ENCODE measurements around the gene ARHGEF10L. TPM values are rescaled to one million over a fixed set of nuclear protein-coding genes. Genes with fewer than 3 reads are reported as not detected.
A peak's percentile ranks its signal among the peaks of the same experiment; 100 is the strongest.

ARHGEF10L gene
- total RNA-seq, 1 donor from 2014 or later = 55.6 TPM

GRCh38 chr1:17520473-17521319, 18.8 kb upstream of the ARHGEF10L start:
- intact Hi-C loops (cut with DNase I) = no loop called here
- DNase-seq = no peak

GRCh38 chr1:17521946-17522612, 17.4 kb upstream of the ARHGEF10L start:
- ATAC-seq (ENCODE audit: poor library complexity) (no peak), DNase-seq (no peak)
- intact Hi-C loops (cut with DNase I) = no loop called here

More at GRCh38 chr1:17520473-17521319, 18.8 kb upstream of the ARHGEF10L start:
- ATAC-seq (ENCODE audit: poor library complexity) = no peak

- no peak for DNase-seq
- intact Hi-C loops (cut with DNase I) = no loop called here
- no peak for ATAC-seq (ENCODE audit: poor library complexity)
These were observed 16.0 kb upstream of the ARHGEF10L start for GRCh38 chr1:17523321-17524041.

DNA sequence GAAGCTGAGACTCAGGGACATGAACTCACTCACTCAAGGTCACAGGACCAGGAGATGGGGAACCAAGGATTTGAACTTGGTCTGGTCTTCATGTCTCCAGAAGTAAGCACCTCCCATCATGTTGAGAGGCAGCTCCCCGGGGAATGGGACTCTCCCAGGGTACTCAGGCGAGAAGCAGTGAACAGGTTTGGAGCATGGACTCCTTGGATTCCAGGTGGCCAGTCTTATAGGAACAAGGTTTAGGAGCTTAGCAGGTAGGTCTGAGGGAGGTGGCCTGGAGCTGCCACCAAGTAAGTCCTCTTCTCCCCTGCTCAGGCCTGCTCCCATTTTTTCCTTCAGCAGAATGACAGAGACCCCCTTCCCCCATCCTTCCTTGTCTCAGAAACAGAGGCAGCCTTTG, 14.9 kb upstream of the ARHGEF10L start:
- ATAC-seq (ENCODE audit: poor library complexity) = no peak
- no peak for DNase-seq
- intact Hi-C loops (cut with DNase I) = no loop called here

GRCh38 chr1:17525996-17526686, 13.4 kb upstream of the ARHGEF10L start:
- DNase-seq = no peak
- intact Hi-C loops (cut with DNase I) = no loop called here
- no peak for ATAC-seq (ENCODE audit: poor library complexity)

- ATAC-seq (ENCODE audit: poor library complexity) (no peak), DNase-seq (no peak)
- intact Hi-C loops (cut with DNase I) = no loop called here
These were observed 12.2 kb upstream of the ARHGEF10L start for GRCh38 chr1:17527036-17527914.

DNA sequence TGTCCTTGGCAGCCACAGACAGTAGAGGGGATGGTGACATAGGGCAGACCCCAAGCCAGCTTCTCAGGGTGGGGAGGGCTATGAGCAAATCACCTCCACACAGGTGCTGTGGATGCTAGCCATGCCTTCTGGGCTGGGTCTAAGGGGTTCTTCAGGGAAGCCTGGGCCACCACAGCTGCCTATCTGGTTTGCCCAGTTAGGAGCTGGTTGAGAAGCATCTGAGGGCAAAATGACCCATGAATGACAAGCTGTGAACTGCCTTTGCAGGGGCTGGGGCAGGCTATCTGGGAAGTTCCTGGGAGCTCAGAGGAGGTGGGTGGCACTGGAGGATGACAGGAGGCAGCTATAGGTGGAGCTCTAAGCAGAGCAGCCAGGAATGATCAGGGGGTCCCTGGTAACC, 10.1 kb upstream of the ARHGEF10L start:
- DNase-seq = no peak
- intact Hi-C loops (cut with DNase I) = no loop called here

DNA sequence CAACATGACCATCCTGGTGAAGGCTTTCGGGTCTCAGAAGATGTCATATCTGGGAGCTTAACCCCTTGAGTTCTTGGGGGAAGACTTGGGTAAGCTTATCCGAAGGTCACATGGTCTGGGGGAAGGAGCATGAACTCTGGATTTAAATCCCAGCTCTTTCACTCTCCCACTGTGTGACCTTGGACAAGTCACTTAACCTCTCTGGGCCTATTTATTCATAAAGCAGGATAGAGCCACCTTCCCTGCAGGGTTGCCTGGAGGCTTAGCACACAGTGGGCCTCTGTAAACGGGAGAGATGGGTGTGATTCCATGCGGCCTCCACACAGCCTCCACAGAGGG, 8.2 kb upstream of the ARHGEF10L start:
- DNase-seq (no peak), ATAC-seq (ENCODE audit: poor library complexity) (no peak)
- intact Hi-C loops (cut with DNase I) = no loop called here

More for the DNA sequence above, 10.1 kb upstream of the ARHGEF10L start:
- no peak for ATAC-seq (ENCODE audit: poor library complexity)

GRCh38 chr1:17531682-17532487, 7.6 kb upstream of the ARHGEF10L start:
- peak; percentile 87 for DNase-seq
- intact Hi-C loops (cut with DNase I) = no loop called here
- peak; percentile 93 for ATAC-seq (ENCODE audit: poor library complexity)

DNA sequence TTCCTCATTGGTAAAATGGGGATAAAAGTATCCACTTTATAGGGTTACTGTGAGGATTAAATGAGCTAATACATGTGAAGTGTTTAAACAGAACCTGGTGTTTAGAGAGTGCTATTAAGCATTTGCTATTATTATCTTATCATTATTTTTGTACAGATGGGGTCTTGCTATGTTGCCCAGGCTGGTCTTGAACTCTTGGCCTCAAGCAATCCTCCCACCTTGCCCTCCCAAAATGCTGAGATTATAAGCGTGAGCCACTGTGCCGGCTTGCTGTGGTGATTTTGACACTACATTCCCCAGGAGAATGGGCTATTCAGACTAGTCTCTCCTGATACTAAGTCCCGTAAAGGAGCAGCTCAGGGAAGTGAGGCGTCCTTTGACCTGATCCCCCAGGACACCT, 6.3 kb upstream of the ARHGEF10L start:
- DNase-seq = no peak
- no peak for ATAC-seq (ENCODE audit: poor library complexity)
- intact Hi-C loops (cut with DNase I) = no loop called here

DNA sequence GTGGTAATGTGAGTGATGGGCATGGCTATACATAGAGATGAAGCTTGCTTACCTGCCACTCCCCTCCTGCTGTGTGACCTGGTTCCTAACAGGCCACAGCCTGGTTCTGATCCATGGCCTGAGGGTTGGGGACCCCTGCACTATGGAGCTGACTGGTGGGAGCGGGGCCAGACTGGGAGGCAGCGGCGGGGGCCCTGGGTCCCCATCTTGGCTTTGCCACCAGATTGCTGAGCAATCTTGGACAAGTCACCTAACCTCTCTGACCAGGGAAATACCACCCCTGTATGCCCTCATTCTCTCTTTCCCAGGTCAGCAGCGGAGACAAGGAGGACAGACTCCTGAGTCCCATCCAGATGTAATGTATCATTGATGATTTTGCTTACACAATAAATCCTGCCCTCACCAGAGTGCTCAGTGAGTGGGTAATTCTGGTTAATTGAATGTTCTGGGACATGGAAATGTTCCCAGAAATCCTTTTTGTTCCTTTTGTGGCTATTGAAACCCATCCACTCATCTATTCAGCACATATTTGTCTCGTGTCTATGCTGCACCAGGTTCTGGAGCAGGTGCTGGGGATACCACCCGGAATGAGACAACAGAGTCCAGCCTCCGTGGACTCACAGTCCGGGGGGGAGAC, 4.1 kb upstream of the ARHGEF10L start:
- intact Hi-C loops (cut with DNase I) = no loop called here
- DNase-seq (no peak), ATAC-seq (ENCODE audit: poor library complexity) (no peak)

GRCh38 chr1:17538010-17538409, 1.5 kb upstream of the ARHGEF10L start:
- intact Hi-C loops (cut with DNase I) = no loop called here
- DNase-seq (no peak), ATAC-seq (ENCODE audit: poor library complexity) (no peak)

GRCh38 chr1:17538428-17539117, 925 bp upstream of the ARHGEF10L start:
- no peak for DNase-seq
- intact Hi-C loops (cut with DNase I) = no loop called here
- peak; percentile 7 for ATAC-seq (ENCODE audit: poor library complexity)

- DNase-seq (no peak), ATAC-seq (ENCODE audit: poor library complexity) (peak; percentile 16)
- intact Hi-C loops (cut with DNase I) = no loop called here
These were observed 401 bp upstream of the ARHGEF10L start for GRCh38 chr1:17539118-17539476.

DNA sequence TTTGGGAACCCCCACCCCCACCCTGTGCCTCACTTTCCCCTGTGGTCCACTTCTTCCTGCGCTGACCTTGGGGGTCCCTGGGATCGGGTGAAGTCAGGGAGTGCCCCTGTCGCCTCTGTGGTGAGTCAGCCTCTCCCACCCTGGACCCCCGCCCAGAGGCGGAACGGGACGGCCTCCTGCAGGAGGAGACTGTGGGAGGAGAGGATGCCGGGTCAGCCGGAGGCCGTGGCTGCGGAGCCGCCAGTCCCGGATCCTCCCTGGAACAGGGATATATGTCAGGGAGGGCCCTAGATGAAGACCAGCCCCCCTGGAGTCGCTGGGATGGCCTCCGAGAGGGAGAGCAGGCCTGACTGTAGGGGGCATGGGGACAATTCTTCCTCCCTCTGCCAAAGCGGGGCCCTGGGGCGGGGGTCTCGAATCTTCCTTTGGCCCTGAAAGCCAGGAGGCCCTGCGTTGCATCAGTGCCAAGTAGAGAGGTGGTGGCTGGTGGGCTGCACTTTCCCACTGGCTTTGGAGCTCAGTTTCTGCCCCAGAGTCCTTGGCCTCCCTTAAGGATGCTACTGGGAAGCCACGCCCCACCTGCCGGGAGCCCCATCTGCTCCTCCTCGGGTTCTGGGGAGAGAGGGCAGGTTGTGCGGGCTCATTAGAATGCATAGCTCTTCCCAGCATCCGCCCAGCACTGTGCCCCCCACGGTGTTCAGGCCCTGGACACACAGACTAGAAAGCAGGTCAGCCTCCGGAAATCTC, 930 bp downstream of the ARHGEF10L start:
- ATAC-seq (ENCODE audit: poor library complexity) (peak; percentile 73), DNase-seq (peak; percentile 77)
- intact Hi-C loops (cut with DNase I) = no loop called here

GRCh38 chr1:17542645-17543044, 3.1 kb downstream of the ARHGEF10L start:
- intact Hi-C loops (cut with DNase I) = no loop called here
- ATAC-seq (ENCODE audit: poor library complexity) (no peak), DNase-seq (no peak)
